ENCODE data around the gene SOCS2.

SOCS2 gene

DNA sequence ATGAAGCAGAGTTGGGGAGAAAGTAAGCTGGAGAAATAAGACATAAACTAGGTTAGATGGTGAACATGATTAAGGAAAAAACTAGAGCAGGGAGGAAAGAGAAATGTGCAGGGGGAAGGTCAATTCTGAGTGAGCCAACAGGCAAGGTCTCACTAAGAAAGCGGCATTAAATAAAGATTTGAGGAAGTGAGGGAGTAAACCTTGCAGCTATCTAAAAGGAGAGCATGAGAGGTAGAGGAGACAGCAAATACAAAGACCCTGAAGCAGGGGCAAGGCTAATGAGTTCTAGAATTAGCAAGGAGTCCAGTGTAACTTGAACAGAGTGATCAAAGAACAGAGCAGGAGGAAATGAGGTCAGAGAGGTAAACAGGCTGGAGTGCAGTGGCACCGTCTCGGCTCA is 4.4 kb upstream of the SOCS2 start:
- no peak for DNase-seq

DNA sequence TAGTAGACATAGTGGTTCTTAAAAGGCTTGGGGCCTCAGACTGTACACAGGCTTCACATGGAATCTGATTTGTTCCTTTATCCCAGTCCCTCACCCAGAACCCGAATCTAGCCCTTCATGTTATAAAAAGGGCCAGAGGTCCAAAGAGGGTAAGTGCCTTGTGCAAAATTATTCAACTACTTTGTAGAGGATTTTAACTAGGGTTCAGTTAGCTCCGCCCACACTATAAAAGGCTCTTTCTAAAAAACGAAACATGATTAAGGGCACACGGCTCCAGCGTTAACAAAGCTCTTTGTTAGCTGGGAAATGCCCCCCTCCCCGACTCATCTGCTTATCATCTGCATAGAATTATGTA is 3.2 kb upstream of the SOCS2 start:
- DNase-seq: no peak

- peak; percentile 76 for DNase-seq
These were observed 2.6 kb upstream of the SOCS2 start for GRCh38 chr12:93569656-93570551.

DNA sequence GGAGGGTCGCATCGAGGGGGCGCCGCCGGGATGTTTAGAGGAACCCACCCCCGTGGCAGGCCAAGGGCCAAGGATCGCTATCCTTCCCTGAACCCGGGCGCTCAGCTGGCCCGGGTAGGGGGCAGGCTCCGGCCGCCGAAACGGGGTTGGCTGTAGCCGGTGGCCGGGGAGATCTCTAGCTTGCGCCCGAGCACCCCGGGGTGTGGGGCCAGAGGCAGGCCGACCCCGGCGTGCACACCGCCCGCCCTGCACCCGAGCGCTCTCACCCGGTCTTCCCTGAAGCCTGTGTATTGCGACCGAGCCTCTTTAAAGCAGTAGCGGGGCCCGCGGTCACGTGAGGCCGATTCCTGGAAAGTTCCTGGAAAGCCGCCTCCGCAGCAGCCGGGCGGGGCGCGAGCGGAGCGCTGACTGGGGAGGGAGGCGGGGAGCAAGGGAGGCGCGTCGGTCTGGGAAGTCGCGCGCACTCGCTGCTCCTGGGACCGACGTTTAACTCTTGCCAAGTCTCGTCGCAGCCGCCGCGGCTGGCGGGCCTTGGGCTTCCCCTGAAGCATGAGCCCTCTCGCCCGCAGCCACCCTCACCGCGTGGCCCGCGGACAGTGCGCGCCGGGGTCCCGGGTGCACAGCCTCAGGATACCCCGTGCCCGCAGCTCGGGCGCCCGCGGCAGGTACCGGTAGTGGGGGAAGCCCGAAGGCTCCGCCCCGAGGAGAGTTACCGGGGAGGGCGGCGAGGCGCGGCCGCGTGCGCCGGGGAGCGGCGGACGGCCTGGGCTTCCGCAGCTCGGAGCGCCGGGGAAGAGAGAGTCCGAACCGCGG is 1.7 kb upstream of the SOCS2 start:
- peak; percentile 91 for DNase-seq

GRCh38 chr12:93571365-93571924 is 1.0 kb upstream of the SOCS2 start:
- peak; percentile 73 for DNase-seq

- peak; percentile 40 for DNase-seq
These were observed 457 bp downstream of the SOCS2 start for GRCh38 chr12:93572712-93573551.

DNA sequence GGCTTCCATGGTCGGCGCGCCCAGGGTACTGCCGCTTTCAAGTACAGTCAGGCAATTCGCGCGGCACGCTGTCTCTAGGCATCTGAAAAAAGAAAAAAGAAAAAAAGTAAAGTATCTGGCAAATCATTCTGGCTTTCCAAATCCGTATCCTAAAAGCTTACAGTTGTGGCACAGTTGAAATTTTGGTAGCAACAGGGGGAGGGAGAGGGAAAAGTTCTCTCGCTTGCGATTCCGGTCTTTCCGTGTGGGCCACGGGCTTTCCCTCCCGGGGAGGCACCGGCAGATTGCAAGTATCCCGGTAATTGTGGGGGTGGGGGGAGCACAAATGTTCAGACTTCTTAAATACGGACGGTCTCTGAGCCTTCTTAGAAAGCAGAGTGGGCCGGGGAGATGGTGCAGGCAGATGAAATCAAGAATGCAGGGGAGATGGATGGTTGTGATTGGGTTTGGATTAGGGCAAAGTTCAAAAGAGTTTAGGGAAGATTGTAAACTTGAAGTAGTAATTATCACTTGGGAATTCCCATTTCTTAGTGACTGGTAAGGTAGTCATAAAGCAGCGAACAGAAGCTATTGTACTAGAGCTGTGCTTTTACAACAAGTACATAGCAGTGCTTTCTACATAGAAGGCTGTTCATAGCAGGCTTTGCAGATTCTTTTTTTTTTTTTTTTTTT is 1.2 kb downstream of the SOCS2 start:
- DNase-seq: no peak

DNA sequence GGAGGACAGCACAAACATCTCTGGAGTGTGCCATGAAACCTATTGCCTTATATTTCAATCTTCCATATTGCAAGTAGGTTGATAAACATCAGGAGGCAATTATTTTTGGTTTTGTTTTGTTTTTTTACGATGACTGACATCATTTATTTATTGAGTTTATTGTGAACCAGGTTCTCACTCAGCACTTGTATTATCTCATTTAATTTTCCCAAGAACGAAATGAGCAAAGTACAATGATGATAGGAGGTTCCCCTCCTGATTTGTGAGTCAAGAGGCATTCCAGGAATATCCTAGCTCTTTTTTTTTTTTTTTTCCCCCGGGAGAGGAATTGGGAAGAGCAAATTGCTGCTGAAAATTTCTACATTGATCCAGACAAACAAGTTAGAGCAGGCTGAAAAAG is 4.7 kb downstream of the SOCS2 start:
- no peak for DNase-seq

- no peak for DNase-seq
These were observed 5.7 kb downstream of the SOCS2 start for GRCh38 chr12:93578221-93578620.

GRCh38 chr12:93580682-93581081 is 8.2 kb downstream of the SOCS2 start:
- DNase-seq: no peak

DNA sequence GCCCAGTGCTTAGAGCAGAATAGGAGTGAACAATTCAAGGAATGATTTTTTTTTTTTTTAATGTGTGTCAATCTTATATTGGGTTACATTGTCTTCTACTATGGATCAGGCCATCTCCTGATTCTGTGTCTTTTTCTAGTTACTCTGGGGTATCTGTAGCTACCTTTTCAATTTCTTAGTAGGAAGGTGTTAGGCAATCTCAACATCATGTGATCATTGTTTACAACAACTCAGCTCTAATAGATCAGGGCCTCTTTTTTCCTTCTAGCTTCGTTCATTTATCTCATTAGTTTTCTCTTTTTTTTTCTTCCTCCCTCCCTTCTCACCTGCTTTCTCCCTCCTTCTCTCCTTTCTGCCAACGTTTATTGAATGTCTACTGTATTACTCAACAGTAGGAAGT is 8.9 kb downstream of the SOCS2 start:
- no peak for DNase-seq

DNA sequence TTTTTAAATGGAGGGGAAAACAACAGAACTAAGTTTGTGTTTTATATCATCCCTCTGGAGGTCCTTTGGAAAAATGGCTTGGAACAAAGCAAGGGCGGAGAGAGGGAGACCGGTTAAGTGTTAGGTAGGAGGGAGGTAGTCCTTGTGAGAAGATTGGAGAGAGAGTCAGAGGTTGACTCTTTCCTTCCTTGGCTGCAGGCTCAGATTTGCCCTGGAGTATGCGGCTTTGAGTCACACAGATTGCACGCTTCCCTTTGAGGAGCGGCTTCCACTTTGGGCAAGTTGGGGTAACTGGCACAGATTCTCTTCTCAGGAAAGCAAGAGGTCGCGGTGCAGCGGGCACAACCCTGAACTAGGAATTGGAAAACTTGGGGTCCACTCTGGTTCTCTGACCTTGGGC is 9.9 kb downstream of the SOCS2 start:
- DNase-seq: no peak

DNA sequence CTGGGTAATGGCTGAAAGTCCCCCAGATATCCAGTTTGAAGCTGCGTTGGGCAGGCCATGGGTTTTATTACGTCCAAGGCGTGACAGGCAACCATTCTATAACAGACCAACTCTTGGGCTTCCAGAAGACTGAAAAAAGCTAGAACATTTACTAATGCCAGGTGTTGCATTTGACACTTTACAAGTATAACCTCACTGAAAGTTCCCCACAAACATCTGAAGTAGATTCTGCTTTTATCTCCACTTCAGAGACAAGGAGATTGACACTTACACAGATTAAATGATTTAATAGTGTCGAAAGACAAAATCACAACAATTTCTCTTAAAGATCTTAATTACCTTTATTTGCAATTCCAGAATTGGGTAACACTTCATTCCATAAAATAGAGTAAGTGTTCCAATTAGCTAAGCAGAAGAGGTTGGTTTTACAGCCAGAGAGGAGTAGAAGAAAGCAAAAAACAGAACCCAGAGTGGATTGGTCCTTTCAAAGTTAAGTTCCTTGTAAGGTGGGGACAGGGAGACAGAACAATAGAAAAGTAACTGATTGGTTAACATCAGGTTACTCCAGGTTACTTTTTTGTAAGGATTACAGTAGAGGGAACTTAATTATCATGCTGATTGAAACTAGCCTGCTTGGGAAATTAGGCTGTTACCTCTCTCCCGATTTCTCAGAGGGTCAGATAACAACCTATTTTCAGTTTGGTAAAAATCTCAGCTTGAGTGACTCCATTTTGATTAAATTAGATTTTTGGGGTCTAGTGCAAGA is 11.3 kb downstream of the SOCS2 start:
- no peak for DNase-seq

DNA sequence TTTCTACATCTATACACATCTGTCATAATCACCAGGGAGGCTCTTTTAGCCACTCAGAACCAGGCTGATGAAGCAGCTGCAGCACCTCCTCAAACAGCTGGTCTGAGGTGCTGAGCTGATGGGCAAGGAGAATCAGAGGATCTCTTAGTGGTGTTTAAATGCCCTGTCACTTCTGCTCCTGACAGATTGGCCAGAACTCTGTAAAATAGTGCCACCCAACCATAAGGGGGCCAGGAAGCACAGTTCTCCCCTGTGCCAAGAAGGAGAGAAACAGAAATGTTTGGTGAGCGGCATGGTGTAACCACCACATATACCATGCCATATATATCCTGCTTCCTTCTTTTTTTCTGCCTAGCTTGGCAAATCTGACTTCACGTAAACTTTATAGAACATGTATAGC is 12.8 kb downstream of the SOCS2 start:
- no peak for DNase-seq

GRCh38 chr12:93587611-93588010 is 15.1 kb downstream of the SOCS2 start:
- no peak for DNase-seq

DNA sequence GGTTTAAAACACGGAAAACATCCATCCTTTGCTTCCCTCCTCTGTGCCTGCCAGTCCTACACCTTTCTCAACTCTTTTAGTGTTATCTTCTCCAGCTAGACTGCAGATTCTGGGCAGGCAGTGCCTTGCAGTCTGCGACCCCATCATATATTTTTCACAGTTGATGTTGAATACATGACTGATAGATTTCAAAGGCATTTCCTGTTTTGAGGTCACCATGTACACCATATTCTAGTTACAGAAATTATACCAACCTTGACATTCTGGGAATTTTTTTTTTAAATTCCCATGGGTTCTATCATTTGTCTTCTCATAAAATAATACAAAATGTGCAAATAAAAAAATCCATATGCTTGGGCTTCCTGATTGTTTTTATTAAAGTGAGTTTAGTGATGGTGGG is 16.6 kb downstream of the SOCS2 start:
- DNase-seq: no peak

DNA sequence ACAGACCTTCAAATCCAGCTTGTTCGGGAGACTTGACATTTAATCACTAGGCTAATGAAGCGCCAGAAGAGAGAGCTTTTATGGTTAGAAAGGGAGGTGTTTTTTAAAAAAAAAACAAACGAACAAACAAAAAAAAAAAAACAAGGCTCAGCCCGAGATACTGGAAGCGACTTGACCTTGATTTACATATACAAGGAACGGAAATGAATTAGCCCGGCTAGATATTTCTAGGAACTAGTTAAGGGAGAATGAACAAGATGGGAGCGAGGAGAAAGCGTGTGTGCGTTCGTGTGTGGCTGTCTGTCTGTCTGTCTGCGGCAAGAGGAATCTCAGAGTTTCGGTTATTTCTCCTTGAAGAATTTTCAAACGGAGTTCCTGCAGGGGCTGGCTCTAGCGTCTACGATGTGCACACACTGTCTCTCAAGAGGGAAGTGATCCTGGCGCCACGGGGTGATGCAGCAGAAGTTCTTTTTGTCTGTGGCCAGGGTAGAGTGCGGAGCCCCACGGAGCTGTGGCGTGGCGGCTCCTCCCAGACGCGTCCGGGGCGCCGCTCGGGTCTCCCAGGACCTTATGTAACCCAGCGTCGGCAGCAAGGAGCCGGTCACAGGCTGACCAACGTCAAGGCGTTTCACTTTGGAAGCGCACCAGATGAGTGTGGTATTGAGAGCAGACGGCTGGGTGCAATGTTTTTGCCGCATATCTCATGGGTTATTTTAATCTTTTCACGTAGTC is 18.8 kb downstream of the SOCS2 start:
- peak; percentile 29 for DNase-seq

DNA sequence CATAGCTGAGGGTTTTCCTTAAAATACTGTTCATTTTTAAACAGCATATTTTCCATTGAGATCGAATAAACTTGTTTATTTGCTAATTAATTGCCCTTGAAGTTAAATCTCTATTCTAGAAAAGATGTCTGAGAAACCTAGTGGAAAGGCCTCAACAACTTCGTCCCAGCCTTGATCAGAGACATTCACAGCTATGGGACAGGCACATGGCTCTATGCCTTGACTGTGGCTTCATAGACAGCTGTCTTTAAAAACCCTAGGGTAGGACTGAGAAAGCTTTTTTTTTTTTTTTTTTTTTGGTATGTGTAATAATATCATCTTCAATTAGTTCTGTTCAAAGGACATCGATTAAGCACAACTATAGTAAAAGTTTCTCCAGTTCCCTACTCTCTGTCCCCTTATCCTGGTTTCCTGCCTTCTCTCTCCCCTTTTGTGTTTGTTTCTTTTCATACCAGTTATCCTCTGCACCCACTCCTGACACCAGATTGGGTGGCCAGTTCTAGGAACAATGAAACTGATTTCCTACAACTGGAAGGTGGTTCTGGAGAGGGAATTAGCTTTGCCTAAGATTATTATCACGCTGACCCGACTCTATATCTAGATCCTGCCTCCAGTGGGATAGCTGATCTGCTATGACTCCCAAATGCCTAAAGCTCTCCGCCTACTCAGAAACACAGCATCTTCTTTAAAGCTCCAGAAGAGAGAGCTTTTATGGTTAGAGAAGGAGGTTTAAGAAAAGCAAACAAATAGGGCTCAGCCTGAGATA is 20.3 kb downstream of the SOCS2 start:
- DNase-seq: no peak

DNA sequence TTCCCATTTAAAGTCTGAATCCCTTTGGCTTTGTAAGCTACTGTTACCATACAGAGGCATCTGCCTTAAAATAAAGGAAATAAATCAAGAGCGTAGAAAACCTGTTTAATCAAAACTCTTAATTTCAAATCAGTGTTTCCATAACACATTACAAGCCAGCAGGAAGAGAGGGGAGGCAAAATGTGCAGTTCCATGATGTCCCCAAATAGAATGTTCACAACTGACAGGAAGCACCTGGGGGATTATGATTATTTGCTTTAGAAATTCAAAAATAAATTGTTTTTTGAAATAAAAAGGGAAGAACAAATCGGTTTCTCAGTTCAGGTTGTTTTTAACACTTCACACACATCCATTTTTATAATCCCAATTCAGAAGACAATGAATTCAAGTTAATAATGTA is 21.4 kb downstream of the SOCS2 start:
- DNase-seq: no peak

DNA sequence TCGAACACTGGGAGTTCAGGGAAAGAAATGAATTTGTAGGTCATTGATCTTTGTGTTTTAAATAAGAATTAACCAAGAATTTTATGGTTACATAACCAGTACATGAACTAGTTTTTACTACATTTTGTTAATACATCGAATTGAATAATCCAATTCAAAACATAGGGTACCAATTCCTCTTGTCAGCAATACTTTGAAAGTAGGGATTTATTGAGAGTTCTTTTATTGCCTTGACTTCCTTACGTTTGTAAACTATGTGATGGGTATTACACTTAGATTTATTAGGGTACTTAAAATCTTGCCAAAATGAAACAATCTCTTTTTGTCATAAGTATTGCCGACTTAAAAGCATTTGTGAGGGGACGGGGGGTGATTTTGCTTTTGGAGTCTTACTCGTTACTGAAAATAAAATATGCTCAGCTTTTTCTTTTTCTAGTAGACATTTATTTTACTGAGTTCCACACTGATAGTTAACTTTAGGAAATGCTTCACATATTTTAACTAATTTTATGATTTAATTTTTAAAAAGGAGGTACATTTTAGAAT is 22.4 kb downstream of the SOCS2 start:
- DNase-seq: no peak
